B cell (primary cell): ENCODE results near the gene HAGHL.

Experiments
- EZH2 ChIP-seq: IDR thresholded peaks from 2 replicates; pipeline ENCODE4 v1.6.1; 2012; ENCODE audit warnings: borderline replicate concordance, low read depth, mild to moderate bottlenecking, moderate library complexity, low read length; ENCODE audit not compliant: insufficient read depth, poor library complexity, severe bottlenecking
- TF ChIP-seq, protein P1 (sequence below): fragments of 200-600 bp; IDR thresholded peaks from one replicate; pipeline ENCODE4 v1.8.0; 2022; ENCODE audit warnings: antibody characterized with exemption, mild to moderate bottlenecking

GRCh38 chr16:775236-775796 is 48.4 kb downstream of the HAGHL start:
- TF ChIP-seq, protein P1, sequence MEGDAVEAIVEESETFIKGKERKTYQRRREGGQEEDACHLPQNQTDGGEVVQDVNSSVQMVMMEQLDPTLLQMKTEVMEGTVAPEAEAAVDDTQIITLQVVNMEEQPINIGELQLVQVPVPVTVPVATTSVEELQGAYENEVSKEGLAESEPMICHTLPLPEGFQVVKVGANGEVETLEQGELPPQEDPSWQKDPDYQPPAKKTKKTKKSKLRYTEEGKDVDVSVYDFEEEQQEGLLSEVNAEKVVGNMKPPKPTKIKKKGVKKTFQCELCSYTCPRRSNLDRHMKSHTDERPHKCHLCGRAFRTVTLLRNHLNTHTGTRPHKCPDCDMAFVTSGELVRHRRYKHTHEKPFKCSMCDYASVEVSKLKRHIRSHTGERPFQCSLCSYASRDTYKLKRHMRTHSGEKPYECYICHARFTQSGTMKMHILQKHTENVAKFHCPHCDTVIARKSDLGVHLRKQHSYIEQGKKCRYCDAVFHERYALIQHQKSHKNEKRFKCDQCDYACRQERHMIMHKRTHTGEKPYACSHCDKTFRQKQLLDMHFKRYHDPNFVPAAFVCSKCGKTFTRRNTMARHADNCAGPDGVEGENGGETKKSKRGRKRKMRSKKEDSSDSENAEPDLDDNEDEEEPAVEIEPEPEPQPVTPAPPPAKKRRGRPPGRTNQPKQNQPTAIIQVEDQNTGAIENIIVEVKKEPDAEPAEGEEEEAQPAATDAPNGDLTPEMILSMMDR, result no peak
- TF ChIP-seq EZH2, result no peak
